Measurements from ENCODE around the gene FOXA3.
"Not testable (repeated sequence)": the region's sequence is repeated elsewhere in the genome, so short reads cannot be mapped to it uniquely, and the experiment has no call there.

Gene FOXA3

DNA sequence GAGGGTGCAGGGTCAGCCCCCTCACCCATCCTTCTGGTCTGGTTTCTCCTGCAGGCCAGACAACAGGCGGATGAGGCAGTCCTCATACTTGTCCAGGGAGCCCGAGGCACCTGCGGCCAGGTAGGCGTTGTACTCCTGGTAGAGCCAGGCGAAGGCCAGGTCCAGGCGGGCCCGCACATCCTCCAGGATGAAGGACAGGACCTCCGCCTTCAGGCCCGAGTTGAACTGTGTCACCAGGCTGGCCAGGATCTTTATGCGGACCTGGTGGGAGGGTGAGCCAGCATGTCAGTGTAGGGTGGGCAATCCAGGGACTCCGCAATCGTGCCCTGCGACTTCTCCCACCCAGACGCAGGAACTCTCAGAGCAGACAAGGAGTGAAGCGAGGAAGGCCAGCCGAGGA is 35.2 kb upstream of the FOXA3 start:
- no peak for FAIRE-seq

- FAIRE-seq: no peak
Observed at GRCh38 chr19:45834970-45835369, 29.2 kb upstream of the FOXA3 start.

- no peak for FAIRE-seq
Observed at GRCh38 chr19:45842198-45842597, 21.9 kb upstream of the FOXA3 start.

DNA sequence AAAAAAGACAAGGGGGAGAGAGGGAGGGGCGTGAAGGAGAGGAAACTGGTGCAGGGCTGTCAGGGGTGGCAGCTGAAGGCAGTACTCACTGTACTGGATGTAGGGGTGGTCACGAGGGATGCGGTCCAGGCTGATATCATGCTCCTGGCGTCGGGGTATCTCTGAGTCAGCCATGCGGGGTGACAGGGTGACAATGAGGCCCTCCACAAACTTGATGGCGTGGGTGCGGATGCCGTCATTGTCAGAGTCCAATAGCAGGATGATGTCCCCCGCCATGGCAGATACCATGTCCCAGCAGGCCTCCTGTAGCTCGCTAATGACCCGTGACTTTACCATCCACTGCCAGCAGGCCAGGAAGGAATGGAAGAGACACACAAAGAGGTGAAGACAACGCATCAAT is 16.5 kb upstream of the FOXA3 start:
- no peak for FAIRE-seq

DNA sequence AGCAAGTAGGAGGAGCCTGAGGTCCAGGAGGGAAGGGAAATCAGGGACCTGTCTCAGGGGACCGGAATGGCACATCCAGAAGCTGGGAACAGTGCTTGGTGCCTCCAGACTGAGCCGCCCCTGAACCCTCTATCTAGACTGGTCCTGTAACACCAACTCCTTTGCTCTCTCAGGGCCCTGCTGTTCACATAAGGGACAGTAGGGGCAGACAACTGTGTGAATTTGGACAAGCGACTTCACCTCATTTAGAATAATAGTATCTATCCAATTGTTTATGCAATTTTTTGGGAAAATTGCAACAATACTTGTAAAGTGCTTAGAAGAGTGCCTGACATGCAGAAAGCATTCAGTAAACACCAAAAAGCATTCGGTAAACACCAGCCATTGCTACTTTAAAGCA is 15.2 kb upstream of the FOXA3 start:
- FAIRE-seq: no peak

GRCh38 chr19:45852145-45852750 is 11.9 kb upstream of the FOXA3 start:
- FAIRE-seq: no peak

GRCh38 chr19:45852983-45853382 is 11.1 kb upstream of the FOXA3 start:
- no peak for FAIRE-seq

DNA sequence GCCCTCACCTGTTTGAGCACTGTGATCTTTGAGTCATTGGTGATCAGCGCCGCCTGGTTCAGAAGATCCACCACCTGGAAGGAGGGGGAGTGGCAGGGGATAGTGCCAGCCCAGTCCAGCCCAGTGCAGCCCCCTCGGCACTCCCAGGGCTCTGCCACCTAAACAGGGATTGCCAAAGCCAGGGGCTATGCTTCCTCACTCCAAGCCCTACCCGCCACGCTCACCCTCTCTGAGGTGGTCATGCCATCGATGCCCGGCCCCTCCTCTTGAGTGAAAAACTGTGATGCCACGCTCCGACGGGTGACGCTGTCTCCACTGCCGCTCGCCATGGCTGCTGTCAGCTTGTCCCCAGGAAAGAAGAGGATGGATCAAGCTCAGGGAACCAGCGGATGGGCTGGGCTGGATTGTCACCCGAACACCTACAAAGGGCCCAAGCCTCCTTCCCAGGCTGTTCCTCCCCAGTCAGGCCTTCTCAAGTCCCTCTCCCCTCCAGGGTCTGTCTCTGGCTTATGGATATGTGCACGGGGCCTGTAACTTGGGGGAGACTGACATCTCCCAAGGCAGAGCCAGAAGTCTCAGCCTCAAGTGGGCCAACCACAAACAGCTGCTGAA is 9.9 kb upstream of the FOXA3 start:
- no peak for FAIRE-seq

GRCh38 chr19:45860359-45861259 is 3.5 kb upstream of the FOXA3 start:
- no peak for FAIRE-seq

DNA sequence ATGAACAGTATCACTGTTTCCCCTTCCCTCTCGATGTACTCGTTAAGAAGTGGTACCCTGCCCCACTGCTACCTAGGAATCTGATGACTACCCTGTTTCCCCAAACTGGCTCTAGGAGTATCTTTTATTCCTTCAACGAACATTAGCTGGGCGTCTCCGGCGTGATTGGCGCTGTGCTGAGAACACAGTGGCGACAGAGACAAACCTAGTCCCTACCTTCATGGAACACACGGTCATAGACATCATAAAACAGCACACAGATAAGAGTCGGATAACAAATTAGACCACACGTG is 1.9 kb upstream of the FOXA3 start:
- FAIRE-seq: no peak

DNA sequence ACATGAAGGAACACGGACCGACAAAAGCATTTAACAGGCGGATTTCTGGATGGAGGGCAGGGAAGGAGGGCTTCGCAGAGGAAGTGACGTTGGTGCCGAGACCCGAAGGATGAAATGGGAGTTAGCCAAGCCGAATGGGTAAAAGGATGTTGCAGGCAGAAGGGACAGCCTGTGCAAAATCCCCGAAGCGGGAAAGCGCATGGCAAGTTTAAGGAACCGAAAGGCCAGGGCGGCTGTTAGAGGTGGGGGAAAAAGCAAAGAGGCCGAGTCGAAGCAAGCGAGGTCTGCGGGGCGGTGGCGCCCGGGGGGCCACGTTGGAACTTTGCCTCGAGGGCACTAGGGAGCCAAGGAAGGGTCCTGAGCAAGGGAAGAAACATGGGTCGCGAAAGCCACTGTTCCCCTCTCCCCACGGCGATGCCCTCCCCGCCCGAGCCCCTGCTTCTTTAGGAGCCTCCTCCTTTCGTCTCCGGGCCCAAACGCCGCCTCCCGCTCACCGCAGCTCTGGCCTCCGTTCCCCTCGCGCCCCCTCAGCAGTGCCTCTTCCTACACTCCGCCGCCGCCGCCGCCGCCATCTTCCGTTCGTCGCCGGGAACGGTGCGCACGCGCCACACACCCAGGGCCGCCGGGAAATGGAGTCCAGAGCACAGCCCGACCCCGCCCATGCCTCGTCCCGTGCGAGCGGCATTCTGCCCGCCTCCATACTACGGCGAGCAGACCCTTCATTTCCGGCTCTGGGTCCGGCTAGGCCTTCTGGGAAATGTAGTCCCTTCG is 1.4 kb upstream of the FOXA3 start, which contains the start of gene SYMPK:
TSS of gene SYMPK (minus strand) at position 584 of the 771 bp plus-strand sequence. CDS start 8,652 bp downstream, outside the sequence.
- peak; percentile 73 for FAIRE-seq

- FAIRE-seq: no peak
Observed at GRCh38 chr19:45863335-45863839, 739 bp upstream of the FOXA3 start.

GRCh38 chr19:45864629-45865082 is 530 bp downstream of the FOXA3 start:
- FAIRE-seq: no peak

GRCh38 chr19:45865269-45865948 is 1.3 kb downstream of the FOXA3 start:
- FAIRE-seq: no peak

DNA sequence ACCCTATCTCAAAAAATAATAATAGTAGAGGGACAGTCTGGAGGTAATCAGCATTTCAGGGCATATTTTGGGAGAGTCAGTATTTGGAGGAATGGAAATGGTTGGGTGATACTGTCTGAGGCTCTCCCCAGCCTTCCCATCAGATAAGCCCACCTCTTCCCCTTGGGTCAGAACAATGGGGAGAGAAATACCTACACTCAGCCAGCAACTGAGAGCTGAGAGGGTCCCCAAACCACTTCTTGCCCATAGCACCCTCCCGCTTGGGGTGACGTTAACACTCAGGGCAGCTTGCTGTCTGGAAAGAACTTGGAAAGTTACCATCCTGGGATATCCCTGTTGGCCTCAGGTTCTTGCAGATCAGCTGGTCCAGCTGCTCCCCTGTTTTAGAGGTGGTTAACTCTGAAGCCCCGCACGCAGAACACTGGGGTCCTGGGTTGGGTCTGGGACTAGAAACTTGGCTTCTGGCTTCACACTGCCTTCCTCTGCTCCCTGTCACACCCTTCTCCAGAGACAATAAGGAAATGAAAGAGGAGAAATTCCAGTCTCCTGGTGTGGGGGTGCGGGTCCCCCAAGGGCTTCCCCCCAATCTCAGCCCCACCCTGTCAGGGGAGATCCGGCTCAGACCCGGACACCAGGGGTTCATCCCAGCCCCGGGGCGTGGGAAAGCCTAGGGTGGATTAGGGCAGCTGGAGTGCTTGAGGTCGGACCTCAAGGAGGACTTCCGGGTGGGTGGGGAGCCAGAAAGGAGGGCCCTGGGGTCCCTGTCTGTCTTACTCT is 2.5 kb downstream of the FOXA3 start:
- FAIRE-seq: no peak

GRCh38 chr19:45867241-45867640 is 3.1 kb downstream of the FOXA3 start:
- not testable (repeated sequence) for FAIRE-seq

GRCh38 chr19:45870798-45871197 is 6.7 kb downstream of the FOXA3 start:
- no peak for FAIRE-seq

DNA sequence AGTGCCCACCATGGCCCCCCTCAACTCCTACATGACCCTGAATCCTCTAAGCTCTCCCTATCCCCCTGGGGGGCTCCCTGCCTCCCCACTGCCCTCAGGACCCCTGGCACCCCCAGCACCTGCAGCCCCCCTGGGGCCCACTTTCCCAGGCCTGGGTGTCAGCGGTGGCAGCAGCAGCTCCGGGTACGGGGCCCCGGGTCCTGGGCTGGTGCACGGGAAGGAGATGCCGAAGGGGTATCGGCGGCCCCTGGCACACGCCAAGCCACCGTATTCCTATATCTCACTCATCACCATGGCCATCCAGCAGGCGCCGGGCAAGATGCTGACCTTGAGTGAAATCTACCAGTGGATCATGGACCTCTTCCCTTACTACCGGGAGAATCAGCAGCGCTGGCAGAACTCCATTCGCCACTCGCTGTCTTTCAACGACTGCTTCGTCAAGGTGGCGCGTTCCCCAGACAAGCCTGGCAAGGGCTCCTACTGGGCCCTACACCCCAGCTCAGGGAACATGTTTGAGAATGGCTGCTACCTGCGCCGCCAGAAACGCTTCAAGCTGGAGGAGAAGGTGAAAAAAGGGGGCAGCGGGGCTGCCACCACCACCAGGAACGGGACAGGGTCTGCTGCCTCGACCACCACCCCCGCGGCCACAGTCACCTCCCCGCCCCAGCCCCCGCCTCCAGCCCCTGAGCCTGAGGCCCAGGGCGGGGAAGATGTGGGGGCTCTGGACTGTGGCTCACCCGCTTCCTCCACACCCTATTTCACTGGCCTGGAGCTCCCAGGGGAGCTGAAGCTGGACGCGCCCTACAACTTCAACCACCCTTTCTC is 8.2 kb downstream of the FOXA3 start:
- no peak for FAIRE-seq

- no peak for FAIRE-seq
Observed at GRCh38 chr19:45873219-45873772, 9.2 kb downstream of the FOXA3 start.

DNA sequence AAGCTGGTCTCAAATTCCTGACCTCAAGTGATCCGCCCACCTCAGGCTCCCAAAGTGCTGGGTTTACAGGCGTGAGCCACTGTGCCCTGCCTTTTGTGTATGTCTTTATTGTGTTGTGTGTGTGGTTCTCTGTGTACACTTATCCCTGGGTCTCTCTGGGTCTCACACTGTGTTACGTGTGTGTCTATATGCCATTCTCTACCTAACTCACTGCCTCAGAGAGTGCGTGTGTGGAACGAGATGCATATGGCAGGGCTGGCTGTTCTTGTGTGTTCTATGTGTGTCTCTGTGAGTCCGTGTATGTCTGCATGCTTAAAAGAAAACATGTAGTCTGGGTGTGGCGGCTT is 10.5 kb downstream of the FOXA3 start:
- FAIRE-seq: no peak

- FAIRE-seq: no peak
Observed at GRCh38 chr19:45876161-45876410, 12.0 kb downstream of the FOXA3 start.
